Motor neuron (in vitro differentiated cells): Measurements from ENCODE around the gene SCYGR7. TPM values are rescaled to one million over a fixed set of nuclear protein-coding genes. Genes with fewer than 3 reads are reported as not detected.
"Not testable (repeated sequence)": the region's sequence is repeated elsewhere in the genome, so short reads cannot be mapped to it uniquely, and the experiment has no call there.

Experiments
- ATAC-seq, 8 experiments: fragments of 200-7000 bp; cut with Tn5 transposase; replicated peaks in 6 of 8; 2 replicates each; pipeline ENCODE4 v1.8.0; 2021; ENCODE audit warnings: mild to moderate bottlenecking in 8 of 8, moderate library complexity in 8 of 8
- H3K27ac ChIP-seq, 2 donors: fragments of 250-450 bp; sonication (Bioruptor Pico); 2 replicates each; pipeline ENCODE4 v1.9.0; 2021; ENCODE audit warnings: antibody characterized with exemption in 2 of 2, mild to moderate bottlenecking in 2 of 2, moderate library complexity in 1 of 2
- H3K4me1 ChIP-seq, 2 donors: fragments of 250-450 bp; sonication (Bioruptor Pico); replicated peaks in 1 of 2; 2 replicates each; pipeline ENCODE4 v1.6.1; 2021; ENCODE audit warnings: antibody characterized with exemption in 2 of 2, mild to moderate bottlenecking in 2 of 2, moderate library complexity in 1 of 2
- H3K4me3 ChIP-seq, 5 donors: fragments of 250-450 bp; sonication (Bioruptor Pico); 2 replicates each; pipeline ENCODE4 v1.9.0; 2021; ENCODE audit warnings: antibody characterized with exemption in 5 of 5, mild to moderate bottlenecking in 5 of 5, moderate library complexity in 4 of 5
- WGBS, 10 experiments: fragments of 450-650 bp; shearing (Covaris generic); methylation state at CpG; one replicate each; pipeline ENCODE4 v1.0.0; 2022; 5-methylcytosine and 5-hydroxymethylcytosine counted together
- in situ Hi-C, 9 experiments: fragments of 400-800 bp; cut with MboI; loops; one replicate each; pipeline ENCODE4 v1.15.0; 2021; ENCODE audit warnings: low sequenced_read_pairs in 9 of 9, low pct_unique_long_range_greater_than_20kb in 2 of 9; ENCODE audit not compliant: unreplicated experiment in 9 of 9
- total RNA-seq, 8 experiments: library from RNA; unstranded; fragments of 300-600 nt; gene quantifications; 2 replicates each; pipeline versions ENCODE4 v1.2.3 to v1.2.4, GENCODE V29; 2022

Gene SCYGR7
- total RNA-seq, 8 experiments from 2014 or later, result not detected

DNA sequence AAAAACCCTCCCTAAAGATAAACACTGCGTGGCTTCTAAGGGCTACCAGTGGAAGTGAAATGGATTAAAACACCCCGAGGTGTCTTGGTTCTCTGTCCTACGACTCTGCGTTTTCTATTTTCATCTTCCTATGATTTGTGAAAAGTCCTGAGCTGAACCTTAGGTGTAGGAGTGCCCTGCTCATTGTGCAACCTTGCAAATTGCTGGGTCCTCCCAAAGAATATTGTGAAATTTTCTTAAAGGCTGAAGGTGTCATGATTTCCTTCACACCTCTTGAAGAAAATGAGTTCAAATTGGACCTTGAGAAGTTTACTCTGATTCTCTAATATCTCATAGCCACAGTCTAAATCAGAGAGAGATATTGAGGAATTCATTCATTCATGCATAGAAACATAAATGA lies 8.5 kb upstream of the SCYGR7 start:
- Histone ChIP-seq H3K27ac (no peak overlapping the region), H3K4me3 (no peak overlapping the region), H3K4me1 (no peaks in the 10 kb centered on the region)
- 71 to 100% (median 98%) methylated on average over 1 to 4 of the region's 4 CpGs; no CpG with 5 or more reads in 2 of the 10 experiments for WGBS, 10 experiments
- ATAC-seq, result no peak
- in situ Hi-C loops, result no loop called here

DNA sequence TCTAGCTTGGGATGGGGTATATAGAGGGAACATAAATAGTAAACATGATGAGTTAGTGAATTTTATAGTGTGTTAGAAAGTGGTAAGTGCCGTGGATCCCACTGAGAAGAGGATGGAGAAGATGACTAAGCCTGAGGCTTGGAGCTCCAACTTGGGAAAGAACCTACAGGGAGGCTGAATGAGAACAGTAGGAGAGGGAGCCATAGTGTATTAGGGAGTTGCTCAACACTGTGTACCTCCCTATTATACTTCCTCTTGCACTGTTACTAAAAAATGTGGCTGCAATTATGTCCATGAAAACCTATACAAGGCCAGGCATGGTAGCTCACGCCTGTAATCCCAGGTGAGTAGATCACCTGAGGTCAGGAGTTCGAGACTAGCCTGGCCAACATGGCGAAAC lies 7.5 kb upstream of the SCYGR7 start:
- WGBS, 10 experiments, result 14 to 100% (median 90%) methylated on average over 1 to 3 of the region's 4 CpGs; no CpG with 5 or more reads in 2 of the 10 experiments
- H3K27ac ChIP-seq, result no peak overlapping the region
- H3K4me3 ChIP-seq, result no peak overlapping the region
- H3K4me1 ChIP-seq, result no peaks in the 10 kb centered on the region
- in situ Hi-C loops, result no loop called here
- ATAC-seq, result no peak

DNA sequence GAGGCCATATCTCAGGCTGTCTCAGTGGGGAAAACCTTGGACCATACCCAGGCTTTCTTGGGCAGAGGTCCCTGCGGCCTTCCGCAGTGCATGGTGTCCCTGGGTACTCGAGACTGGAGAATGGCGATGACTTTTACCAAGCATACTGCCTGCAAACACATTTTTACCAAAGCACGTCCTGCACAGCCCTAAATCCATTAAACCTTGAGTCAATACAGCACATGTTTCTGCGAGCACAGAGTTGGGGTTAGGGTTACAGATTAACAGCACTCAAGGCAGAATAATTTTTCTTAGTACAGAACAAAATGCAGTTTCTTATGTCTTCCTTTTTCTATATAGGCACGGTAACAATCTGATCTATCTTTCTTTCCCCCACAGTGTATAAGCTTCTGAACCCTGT lies 5.3 kb upstream of the SCYGR7 start:
- H3K4me3 ChIP-seq, in situ Hi-C loops, H3K27ac ChIP-seq, ATAC-seq, H3K4me1 ChIP-seq: not testable (repeated sequence)
- 14 to 80% (median 57%) methylated on average over 1 to 5 of the region's 7 CpGs; no CpG with 5 or more reads in 2 of the 10 experiments for WGBS, 10 experiments

DNA sequence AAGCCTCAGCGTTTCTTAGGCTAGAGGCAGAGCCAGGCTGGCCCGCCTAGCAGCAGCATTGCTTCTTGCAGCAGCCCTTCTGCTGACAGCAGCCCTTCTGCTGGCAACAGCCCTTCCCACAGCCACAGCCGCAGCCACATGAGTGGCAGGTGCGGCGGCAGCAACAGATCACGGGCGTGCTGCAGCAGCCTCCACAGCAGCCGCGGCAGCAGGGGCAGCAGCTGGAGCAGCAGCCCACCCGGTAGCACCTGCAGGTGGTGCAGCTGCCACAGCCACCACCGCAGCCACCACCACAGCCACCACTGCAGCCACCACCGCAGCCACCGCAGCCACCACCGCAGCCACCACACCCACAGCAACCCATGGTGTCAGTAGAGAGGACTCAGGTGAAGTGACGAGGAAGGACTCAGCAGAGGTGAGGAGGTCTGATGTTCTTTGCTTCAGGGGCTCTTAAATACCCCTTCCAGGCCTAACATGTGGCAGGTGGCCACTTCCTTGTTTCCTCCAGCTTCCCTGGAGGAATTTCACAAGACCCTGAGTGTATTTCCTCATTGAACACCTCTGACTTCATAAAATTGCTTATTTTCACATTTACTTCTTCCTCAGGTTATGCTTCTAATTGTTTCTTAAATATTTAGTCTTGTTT lies 3.6 kb upstream of the SCYGR7 start, which contains the start of gene SCYGR6:
Gene SCYGR6 (minus strand): TSS at position 364 of the 646 bp plus-strand sequence. CDS start 0 bp downstream, at position 364.
- ATAC-seq, result no peak
- H3K4me1 ChIP-seq, result no peaks in the 10 kb centered on the region
- H3K4me3 ChIP-seq, result no peak within 1 kb of the TSS
- in situ Hi-C loops, result no loop called here
- no peak within 1 kb of the TSS for H3K27ac ChIP-seq
- 31 to 100% (median 66%) methylated on average over 1 to 3 of the region's 15 CpGs; no CpG with 5 or more reads in 5 of the 10 experiments for WGBS, 10 experiments

DNA sequence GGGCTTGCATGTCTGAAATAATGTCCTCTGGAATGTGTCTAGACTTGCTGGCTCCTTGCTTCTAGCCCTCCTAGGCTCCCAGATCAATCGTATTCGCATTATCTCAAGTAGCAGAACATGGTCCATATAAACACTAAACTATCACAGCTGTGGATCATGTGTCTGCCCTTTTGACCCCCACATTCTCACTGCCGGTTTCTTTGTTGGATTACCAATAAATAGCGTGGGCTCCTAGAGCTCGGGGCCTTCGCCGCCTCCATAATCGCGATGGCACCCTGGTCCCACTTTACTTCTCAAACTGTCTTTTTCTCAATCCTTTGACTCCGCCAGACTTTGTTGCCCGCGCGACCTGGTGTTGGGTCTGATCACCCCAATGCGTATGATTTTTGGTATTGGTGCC lies 11.2 kb downstream of the SCYGR7 start:
- in situ Hi-C loops, result no loop called here

DNA sequence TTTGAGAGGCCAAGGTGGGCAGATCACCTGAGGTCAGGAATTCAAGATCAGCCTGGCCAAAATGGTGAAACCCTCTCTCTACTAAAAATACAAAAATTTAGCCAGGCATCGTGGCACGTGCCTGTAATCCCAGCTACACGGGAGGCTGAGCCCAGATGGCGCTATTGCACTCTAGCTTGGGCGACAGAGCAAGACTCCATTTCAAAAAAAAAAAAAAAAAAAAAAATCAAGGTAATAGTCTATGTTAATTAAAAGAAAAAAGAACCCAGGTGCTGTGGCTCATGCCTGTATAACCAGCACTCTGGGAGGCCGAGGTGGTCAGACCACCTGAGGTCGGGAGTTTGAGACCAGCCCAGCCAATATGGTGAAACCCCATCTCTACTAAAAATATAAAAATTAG lies 12.6 kb downstream of the SCYGR7 start:
- H3K4me3 ChIP-seq, H3K4me1 ChIP-seq, H3K27ac ChIP-seq, in situ Hi-C loops, ATAC-seq: not testable (repeated sequence)
- WGBS, 10 experiments, result 58 to 85% (median 66%) methylated on average over 1 to 6 of the region's 7 CpGs; no CpG with 5 or more reads in 3 of the 10 experiments

More for the DNA sequence above, 11.2 kb downstream of the SCYGR7 start:
- Histone ChIP-seq H3K4me3 (no peak overlapping the region), H3K27ac (no peak overlapping the region), H3K4me1 (no peaks in the 10 kb centered on the region)
- WGBS, 10 experiments, result 33 to 78% (median 76%) methylated on average over 2 to 14 of the region's 14 CpGs; no CpG with 5 or more reads in 3 of the 10 experiments
- ATAC-seq, result no peak

DNA sequence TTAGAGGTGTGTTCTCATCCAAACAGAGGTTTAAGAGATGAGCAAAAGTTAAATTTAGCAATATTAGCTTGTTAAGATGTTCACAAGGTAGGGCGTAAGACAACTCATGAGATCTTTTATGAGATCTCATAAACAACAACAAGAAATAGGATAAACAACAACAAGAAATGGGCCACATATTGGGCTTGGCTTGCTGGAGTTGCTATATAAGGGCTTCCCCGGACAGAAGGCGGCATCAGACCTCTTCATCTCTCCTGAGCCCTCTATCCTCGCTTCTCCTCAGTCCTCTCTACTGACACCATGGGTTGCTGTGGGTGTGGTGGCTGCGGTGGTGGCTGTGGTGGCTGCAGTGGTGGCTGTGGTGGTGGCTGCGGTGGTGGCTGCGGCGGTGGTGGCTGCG lies 17.5 kb downstream of the SCYGR7 start, which contains the start of gene SCYGR8:
Gene SCYGR8 (plus strand): TSS at position 301 of the 400 bp plus-strand sequence. CDS start 0 bp downstream, at position 301.
- in situ Hi-C loops, result no loop called here
- H3K4me3 ChIP-seq, result no peak within 1 kb of the TSS
- no peak for ATAC-seq
- H3K27ac ChIP-seq, result no peak within 1 kb of the TSS
- WGBS, 10 experiments, result 55 to 100% (median 70%) methylated on average over 1 to 4 of the region's 9 CpGs; no CpG with 5 or more reads in 4 of the 10 experiments
- H3K4me1 ChIP-seq, result no peaks in the 10 kb centered on the region

DNA sequence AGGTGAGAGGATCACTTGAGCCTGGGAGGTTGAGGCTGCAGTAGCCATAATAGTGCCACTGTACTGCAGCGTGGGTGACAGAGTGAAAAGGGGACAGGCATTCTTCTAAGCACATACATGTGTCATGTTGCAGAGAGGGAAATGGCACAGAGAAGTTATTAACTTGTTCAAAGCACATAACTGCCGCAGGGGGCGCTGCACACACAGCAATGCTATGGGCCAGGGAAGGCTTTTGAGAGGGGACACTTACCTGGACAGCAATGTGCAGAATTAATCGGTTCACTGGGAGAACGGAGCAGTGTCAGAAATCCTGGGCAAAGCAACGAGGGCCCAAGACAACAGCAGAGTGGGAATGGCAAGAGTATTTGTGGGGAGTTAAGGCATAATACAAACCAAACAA lies 19.9 kb downstream of the SCYGR7 start:
- WGBS, 10 experiments, result 0 to 73% (median 54%) methylated on average over 1 to 6 of the region's 6 CpGs; no CpG with 5 or more reads in 1 of the 10 experiments
- Histone ChIP-seq H3K4me3 (no peak overlapping the region), H3K27ac (no peak overlapping the region), H3K4me1 (no peaks in the 10 kb centered on the region)
- in situ Hi-C loops, result no loop called here
- peak in 1 of 8 experiments; percentile 36 for ATAC-seq

DNA sequence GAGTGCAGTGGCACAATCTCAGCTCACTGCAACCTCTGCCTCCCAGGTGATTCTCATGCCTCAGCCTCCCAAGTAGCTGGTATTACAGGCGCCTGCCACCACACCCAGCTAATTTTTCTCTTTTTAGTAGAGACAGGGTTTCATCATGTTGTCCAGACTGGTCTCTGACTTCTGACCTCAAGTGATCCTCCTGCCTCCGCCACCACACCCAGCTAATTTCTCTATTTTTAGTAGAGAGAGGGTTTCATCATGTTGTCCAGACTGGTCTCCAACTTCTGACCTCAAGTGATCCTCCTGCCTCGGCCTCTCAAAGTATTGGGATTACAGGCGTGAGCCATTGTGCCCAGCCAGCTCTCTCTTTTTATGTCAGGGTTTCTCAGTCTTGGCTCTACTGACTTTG lies 28.1 kb downstream of the SCYGR7 start:
- H3K27ac ChIP-seq, H3K4me1 ChIP-seq, H3K4me3 ChIP-seq, ATAC-seq: not testable (repeated sequence)
- 0 to 100% (median 60%) methylated on average over 1 to 4 of the region's 4 CpGs; no CpG with 5 or more reads in 3 of the 10 experiments for WGBS, 10 experiments
- in situ Hi-C loops, result loop anchor here in 7 of 9 experiments (25.0 kb wide), 4 partner anchors 94 to 619 kb away; partner anchors contain the start of gene SCYGR5 (in 2 of the 7)

DNA sequence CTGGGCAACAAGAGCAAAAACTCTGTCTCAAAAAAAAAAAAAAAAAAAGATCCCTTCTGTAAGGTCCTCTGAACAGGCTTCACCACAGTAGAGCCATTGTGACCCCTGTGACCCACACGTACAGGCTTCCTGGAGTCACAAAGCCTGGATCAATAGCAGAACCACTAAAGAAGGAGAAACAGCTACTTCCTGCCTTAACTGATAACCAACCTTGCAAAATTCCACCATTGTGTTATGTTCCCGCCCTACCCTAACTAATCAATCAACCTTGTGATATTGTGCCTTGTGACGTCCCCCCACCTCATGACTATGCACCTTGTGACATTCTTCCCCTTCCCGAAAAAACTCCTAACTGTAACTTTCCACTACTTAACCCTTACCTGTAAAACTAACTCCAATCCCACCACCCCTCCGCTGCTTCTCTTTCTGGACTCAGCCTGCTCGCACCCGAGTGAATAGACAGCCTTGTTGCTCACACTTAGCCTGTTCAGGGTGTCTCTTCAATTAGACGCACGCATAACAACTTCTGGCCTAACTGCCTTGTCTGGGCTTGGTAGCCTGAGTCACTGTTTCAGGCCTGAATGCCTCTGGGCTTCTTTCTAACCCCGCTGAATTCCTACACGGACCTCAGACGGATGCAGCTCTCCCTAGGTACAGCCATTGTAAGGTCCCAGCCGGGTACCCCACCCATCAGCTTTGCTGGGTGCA lies 31.4 kb downstream of the SCYGR7 start:
- ATAC-seq, result peak in 4 of 8 experiments; percentile 35 to 80 (median 62)
- in situ Hi-C loops, result loop anchor here in 7 of 9 experiments (10.0 to 25.0 kb wide), 5 partner anchors 95 to 622 kb away; partner anchors contain the start of gene SCYGR5 (in 3 of the 7)
- Histone ChIP-seq H3K4me3 (no peak overlapping the region), H3K27ac (no peak overlapping the region), H3K4me1 (no peaks in the 10 kb centered on the region)
- WGBS, 10 experiments, result 47 to 71% (median 61%) methylated on average over 1 to 13 of the region's 13 CpGs; no CpG with 5 or more reads in 1 of the 10 experiments

DNA sequence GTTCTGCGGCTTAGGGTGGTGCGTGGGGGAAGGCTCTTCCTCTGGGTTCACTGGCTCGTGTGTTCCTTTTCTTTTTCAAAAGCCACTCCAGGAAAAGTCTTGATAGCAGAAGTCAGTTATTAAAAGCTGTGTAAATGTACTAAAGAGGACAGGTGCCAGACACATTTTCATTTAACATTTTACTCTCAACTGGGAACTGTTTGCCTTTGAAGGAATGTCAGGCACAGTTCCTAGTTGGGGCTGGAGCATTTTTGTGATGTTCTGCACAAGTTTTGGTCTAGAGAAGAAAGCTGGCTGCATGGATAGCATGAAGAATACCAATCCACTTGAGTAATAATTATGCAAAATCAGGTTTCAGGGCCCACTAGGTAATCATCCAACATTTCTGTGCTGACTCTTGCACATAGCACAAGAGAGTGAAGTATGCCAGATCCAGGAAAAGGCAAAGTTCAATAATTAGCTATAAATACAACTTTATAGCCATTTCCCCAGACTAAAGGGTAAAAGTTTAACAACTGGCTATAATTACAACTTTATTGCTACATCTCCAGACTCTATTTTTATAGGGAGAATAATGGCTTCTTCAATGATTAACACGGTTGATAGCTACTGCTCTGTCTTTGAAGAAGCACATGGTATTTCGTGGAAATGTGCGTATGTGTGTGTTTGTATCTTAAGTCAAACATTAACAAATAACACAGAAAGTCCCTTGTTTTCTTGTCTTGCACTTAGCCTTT lies 33.8 kb downstream of the SCYGR7 start:
- H3K27ac ChIP-seq, result no peak overlapping the region
- no peak overlapping the region for H3K4me3 ChIP-seq
- in situ Hi-C loops, result loop anchor here in 7 of 9 experiments (10.0 to 25.0 kb wide), 5 partner anchors 97 to 625 kb away; partner anchors contain the start of gene SCYGR5 (in 3 of the 7)
- H3K4me1 ChIP-seq, result no peaks in the 10 kb centered on the region
- 30 to 58% (median 41%) methylated on average over 2 to 5 of the region's 6 CpGs; no CpG with 5 or more reads in 1 of the 10 experiments for WGBS, 10 experiments
- peak in 3 of 8 experiments; percentile 11 to 71 (median 51) for ATAC-seq

DNA sequence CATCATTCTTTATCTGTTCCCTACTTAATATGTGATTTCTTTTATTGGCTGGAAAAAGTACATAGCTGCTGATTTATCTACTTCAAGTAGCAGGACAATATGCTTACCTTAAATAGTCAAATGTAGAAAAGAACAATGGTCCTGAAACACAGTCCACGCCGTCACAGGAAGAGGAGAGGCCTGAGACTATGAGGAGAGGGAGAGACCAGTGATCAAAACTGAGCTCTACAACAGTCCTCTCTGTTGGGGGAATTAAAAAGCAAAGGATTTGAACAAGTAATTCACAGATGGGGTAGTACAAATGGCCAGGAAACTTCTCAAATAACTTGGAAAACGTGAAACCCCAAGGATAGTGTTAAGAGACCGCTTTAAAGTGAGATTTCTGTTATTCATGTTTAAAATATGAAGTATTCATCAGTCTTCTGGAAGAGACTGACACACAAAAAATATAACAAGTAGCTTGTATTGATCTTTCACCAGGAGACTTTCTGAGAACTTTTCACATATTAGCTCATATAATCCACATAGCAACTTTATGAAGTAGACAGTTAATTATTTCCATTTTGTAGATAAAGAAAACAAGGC lies 37.7 kb downstream of the SCYGR7 start:
- 10 to 47% (median 26%) methylated on average over 2 to 4 of the region's 4 CpGs; no CpG with 5 or more reads in 1 of the 10 experiments for WGBS, 10 experiments
- H3K4me3 ChIP-seq, result no peak overlapping the region
- H3K27ac ChIP-seq, result no peak overlapping the region
- H3K4me1 ChIP-seq, result no peaks in the 10 kb centered on the region
- in situ Hi-C loops, result loop anchor here in 7 of 9 experiments (5.0 to 25.0 kb wide), 6 partner anchors 101 to 629 kb away; partner anchors contain the start of gene SCYGR5 (in 3 of the 7)
- no peak for ATAC-seq
